K562 treated with DMSO at 1 percent for 4 hours (cell line): ENCODE data around the gene LRRC3C. TPM values are rescaled to one million over a fixed set of nuclear protein-coding genes. Genes with fewer than 3 reads are reported as not detected.

ENCODE experiments used
- total RNA-seq: library from RNA; unstranded; fragments of 300-600 nt; gene quantifications from 2 replicates; pipeline ENCODE4 v1.2.3, GENCODE V29; 2022; ENCODE audit not compliant: insufficient read depth

Gene LRRC3C
- total RNA-seq: not detected in 2 replicates

GRCh38 chr17:39927101-39927928 lies at the start of gene LRRC3C, which contains the start of gene ORMDL3:
TSS of gene LRRC3C (plus strand) at chr17:39927732. CDS start at chr17:39941524, 13,792 bp downstream.
TSS of gene ORMDL3 (minus strand) at chr17:39927601. CDS start at chr17:39924203, 3,398 bp downstream.

GRCh38 chr17:39962642-39963220 lies 35.2 kb downstream of the LRRC3C start, which contains the start of gene GSDMA:
TSS of gene GSDMA (plus strand) at chr17:39963004. CDS start at chr17:39965688, 2,684 bp downstream.

GRCh38 chr17:39980351-39981206 lies 53.0 kb downstream of the LRRC3C start, which contains the start of gene PSMD3:
TSS of gene PSMD3 (plus strand) at chr17:39980807. CDS start at chr17:39980971, 164 bp downstream.

Other genes with a start within 250 kb of the LRRC3C start
- 7.6 and 8.4 TPM in 2 replicates for gene PGAP3, start 239.7 kb upstream of the LRRC3C start, total RNA-seq
- gene ERBB2, start 227.7 kb upstream of the LRRC3C start, total RNA-seq: 2.9 and 3.3 TPM in 2 replicates
- 67.6 and 81.3 TPM in 2 replicates for gene MIEN1, start 197.2 kb upstream of the LRRC3C start, total RNA-seq
- gene GRB7, start 189.8 kb upstream of the LRRC3C start, total RNA-seq: 3.2 and 5.1 TPM in 2 replicates
- 0.47 TPM in 1 of 2 replicates, not detected in the other for gene IKZF3, start 63.4 kb upstream of the LRRC3C start, total RNA-seq
- not detected in 2 replicates for gene ZPBP2, start 59.5 kb upstream of the LRRC3C start, total RNA-seq
- 5.5 and 7.0 TPM in 2 replicates for gene GSDMB, start 9.1 kb upstream of the LRRC3C start, total RNA-seq
- gene ORMDL3, start 131 bp upstream of the LRRC3C start, total RNA-seq: 19.0 and 22.0 TPM in 2 replicates
- not detected in 2 replicates for gene GSDMA, start 35.3 kb downstream of the LRRC3C start, total RNA-seq
- 214 and 226 TPM in 2 replicates for gene PSMD3, start 53.1 kb downstream of the LRRC3C start, total RNA-seq
- gene CSF3, start 87.7 kb downstream of the LRRC3C start, total RNA-seq: not detected in 2 replicates
- 82.2 and 90.7 TPM in 2 replicates for gene MED24, start 126.7 kb downstream of the LRRC3C start, total RNA-seq
- gene THRA, start 135.2 kb downstream of the LRRC3C start, total RNA-seq: 16.1 and 20.2 TPM in 2 replicates
- gene NR1D1, start 172.9 kb downstream of the LRRC3C start, total RNA-seq: 4.1 and 4.9 TPM in 2 replicates
- 20.2 and 36.0 TPM in 2 replicates for gene MSL1, start 194.2 kb downstream of the LRRC3C start, total RNA-seq
- 35.4 and 39.8 TPM in 2 replicates for gene CASC3, start 212.8 kb downstream of the LRRC3C start, total RNA-seq
- gene RAPGEFL1, start 249.7 kb downstream of the LRRC3C start, total RNA-seq: 1.7 and 2.8 TPM in 2 replicates